ENCODE results near the gene DLL4.

Gene DLL4

GRCh38 chr15:40969363-40969762 is 40.2 kb downstream of the DLL4 start:
- H3K36me3 ChIP-seq (ENCODE audit: insufficient read depth, low read length), result no peaks in the 10 kb centered on the region
- no peak overlapping the region for H3K4me3 ChIP-seq (ENCODE audit: low read length)
- H3K9me3 ChIP-seq (ENCODE audit: low read length), result no peaks in the 10 kb centered on the region
- H2AFZ ChIP-seq (ENCODE audit: low read depth, low read length), result no peak overlapping the region
- no peaks in the 10 kb centered on the region for H3K27me3 ChIP-seq (ENCODE audit: insufficient read depth, low read length)
- H3K4me1 ChIP-seq (ENCODE audit: insufficient read depth, low read length), result peaks cover 6% of the 10 kb centered on the region

GRCh38 chr15:40974879-40975278 is 45.7 kb downstream of the DLL4 start:
- no peak overlapping the region for H2AFZ ChIP-seq (ENCODE audit: low read depth, low read length)
- H3K4me1 ChIP-seq (ENCODE audit: insufficient read depth, low read length), result no peaks in the 10 kb centered on the region
- H3K4me3 ChIP-seq (ENCODE audit: low read length), result no peak overlapping the region
- no peaks in the 10 kb centered on the region for H3K27me3 ChIP-seq (ENCODE audit: insufficient read depth, low read length)
- H3K36me3 ChIP-seq (ENCODE audit: insufficient read depth, low read length), result peaks cover 33% of the 10 kb centered on the region
- no peaks in the 10 kb centered on the region for H3K9me3 ChIP-seq (ENCODE audit: low read length)

- Histone ChIP-seq H3K9me3 (ENCODE audit: low read length) (no peaks in the 10 kb centered on the region), H2AFZ (ENCODE audit: low read depth, low read length) (no peak overlapping the region), H3K4me3 (ENCODE audit: low read length) (no peak overlapping the region), H3K27me3 (ENCODE audit: insufficient read depth, low read length) (no peaks in the 10 kb centered on the region), H3K4me1 (ENCODE audit: insufficient read depth, low read length) (no peaks in the 10 kb centered on the region), H3K36me3 (ENCODE audit: insufficient read depth, low read length) (peaks cover 53% of the 10 kb centered on the region)
Observed at GRCh38 chr15:40976819-40977218, 47.7 kb downstream of the DLL4 start.

- Histone ChIP-seq H3K27me3 (ENCODE audit: insufficient read depth, low read length) (no peaks in the 10 kb centered on the region), H3K36me3 (ENCODE audit: insufficient read depth, low read length) (peaks cover 65% of the 10 kb centered on the region), H3K4me1 (ENCODE audit: insufficient read depth, low read length) (no peaks in the 10 kb centered on the region), H3K9me3 (ENCODE audit: low read length) (no peaks in the 10 kb centered on the region), H2AFZ (ENCODE audit: low read depth, low read length) (no peak overlapping the region), H3K4me3 (ENCODE audit: low read length) (no peak overlapping the region)
Observed at GRCh38 chr15:40978141-40978540, 49.0 kb downstream of the DLL4 start.

- Histone ChIP-seq H3K36me3 (ENCODE audit: insufficient read depth, low read length) (peaks cover 69% of the 10 kb centered on the region), H2AFZ (ENCODE audit: low read depth, low read length) (no peak overlapping the region)
Observed at GRCh38 chr15:40978562-40978961, 49.4 kb downstream of the DLL4 start.

GRCh38 chr15:40981186-40981585 is 52.0 kb downstream of the DLL4 start:
- H2AFZ ChIP-seq (ENCODE audit: low read depth, low read length), result no peak overlapping the region
- H3K9me3 ChIP-seq (ENCODE audit: low read length), result no peaks in the 10 kb centered on the region
- H3K27me3 ChIP-seq (ENCODE audit: insufficient read depth, low read length), result no peaks in the 10 kb centered on the region
- H3K4me1 ChIP-seq (ENCODE audit: insufficient read depth, low read length), result no peaks in the 10 kb centered on the region
- no peak overlapping the region for H3K4me3 ChIP-seq (ENCODE audit: low read length)
- peaks cover 94% of the 10 kb centered on the region for H3K36me3 ChIP-seq (ENCODE audit: insufficient read depth, low read length)

More at GRCh38 chr15:40978562-40978961, 49.4 kb downstream of the DLL4 start:
- H3K4me3 ChIP-seq (ENCODE audit: low read length), result no peak overlapping the region
- no peaks in the 10 kb centered on the region for H3K9me3 ChIP-seq (ENCODE audit: low read length)
- H3K27me3 ChIP-seq (ENCODE audit: insufficient read depth, low read length), result no peaks in the 10 kb centered on the region
- no peaks in the 10 kb centered on the region for H3K4me1 ChIP-seq (ENCODE audit: insufficient read depth, low read length)

- Histone ChIP-seq H2AFZ (ENCODE audit: low read depth, low read length) (no peak overlapping the region), H3K4me3 (ENCODE audit: low read length) (no peak overlapping the region), H3K27me3 (ENCODE audit: insufficient read depth, low read length) (no peaks in the 10 kb centered on the region), H3K9me3 (ENCODE audit: low read length) (no peaks in the 10 kb centered on the region), H3K36me3 (ENCODE audit: insufficient read depth, low read length) (peaks cover 95% of the 10 kb centered on the region), H3K4me1 (ENCODE audit: insufficient read depth, low read length) (no peaks in the 10 kb centered on the region)
Observed at GRCh38 chr15:40982855-40983254, 53.7 kb downstream of the DLL4 start.

- Histone ChIP-seq H3K4me3 (ENCODE audit: low read length) (no peak overlapping the region), H2AFZ (ENCODE audit: low read depth, low read length) (no peak overlapping the region), H3K4me1 (ENCODE audit: insufficient read depth, low read length) (no peaks in the 10 kb centered on the region), H3K36me3 (ENCODE audit: insufficient read depth, low read length) (peaks cover 86% of the 10 kb centered on the region), H3K9me3 (ENCODE audit: low read length) (no peaks in the 10 kb centered on the region), H3K27me3 (ENCODE audit: insufficient read depth, low read length) (no peaks in the 10 kb centered on the region)
Observed at GRCh38 chr15:40984406-40984805, 55.3 kb downstream of the DLL4 start.

- no peaks in the 10 kb centered on the region for H3K27me3 ChIP-seq (ENCODE audit: insufficient read depth, low read length)
- peaks cover 81% of the 10 kb centered on the region for H3K36me3 ChIP-seq (ENCODE audit: insufficient read depth, low read length)
- H3K9me3 ChIP-seq (ENCODE audit: low read length), result no peaks in the 10 kb centered on the region
- H2AFZ ChIP-seq (ENCODE audit: low read depth, low read length), result no peak overlapping the region
- H3K4me3 ChIP-seq (ENCODE audit: low read length), result no peak overlapping the region
- no peaks in the 10 kb centered on the region for H3K4me1 ChIP-seq (ENCODE audit: insufficient read depth, low read length)
Observed at GRCh38 chr15:40984964-40985363, 55.8 kb downstream of the DLL4 start.

GRCh38 chr15:40985541-40986330 is 56.6 kb downstream of the DLL4 start:
- H3K4me3 ChIP-seq (ENCODE audit: low read length), result no peak overlapping the region
- peaks cover 79% of the 10 kb centered on the region for H3K36me3 ChIP-seq (ENCODE audit: insufficient read depth, low read length)
- no peaks in the 10 kb centered on the region for H3K27me3 ChIP-seq (ENCODE audit: insufficient read depth, low read length)
- H3K9me3 ChIP-seq (ENCODE audit: low read length), result no peaks in the 10 kb centered on the region
- H3K4me1 ChIP-seq (ENCODE audit: insufficient read depth, low read length), result no peaks in the 10 kb centered on the region
- H2AFZ ChIP-seq (ENCODE audit: low read depth, low read length), result no peak overlapping the region

- Histone ChIP-seq H3K9me3 (ENCODE audit: low read length) (no peaks in the 10 kb centered on the region), H3K27me3 (ENCODE audit: insufficient read depth, low read length) (no peaks in the 10 kb centered on the region), H2AFZ (ENCODE audit: low read depth, low read length) (no peak overlapping the region), H3K4me3 (ENCODE audit: low read length) (no peak overlapping the region), H3K36me3 (ENCODE audit: insufficient read depth, low read length) (peaks cover 76% of the 10 kb centered on the region), H3K4me1 (ENCODE audit: insufficient read depth, low read length) (no peaks in the 10 kb centered on the region)
Observed at GRCh38 chr15:40986820-40987219, 57.7 kb downstream of the DLL4 start.

GRCh38 chr15:40988156-40988555 is 59.0 kb downstream of the DLL4 start:
- H3K27me3 ChIP-seq (ENCODE audit: insufficient read depth, low read length), result no peaks in the 10 kb centered on the region
- H3K9me3 ChIP-seq (ENCODE audit: low read length), result no peaks in the 10 kb centered on the region
- H2AFZ ChIP-seq (ENCODE audit: low read depth, low read length), result no peak overlapping the region
- H3K36me3 ChIP-seq (ENCODE audit: insufficient read depth, low read length), result peaks cover 66% of the 10 kb centered on the region
- no peaks in the 10 kb centered on the region for H3K4me1 ChIP-seq (ENCODE audit: insufficient read depth, low read length)
- no peak overlapping the region for H3K4me3 ChIP-seq (ENCODE audit: low read length)
